ENCODE results near the gene CMTM1. TPM values are rescaled to one million over a fixed set of nuclear protein-coding genes. Genes with fewer than 3 reads are reported as not detected.

CMTM1 gene
- total and polyA plus RNA-seq, 2 experiments from 2014 or later, result 1.4 to 1.9 TPM

- Histone ChIP-seq H3K9me2 (ENCODE audit: insufficient read depth) (no peaks in the 10 kb centered on the region), H2AFZ (no peak overlapping the region), H3K4me2 (no peak overlapping the region), H3K36me3 (ENCODE audit: insufficient read depth) (no peaks in the 10 kb centered on the region), H4K20me1 (replicated peaks; ENCODE audit: insufficient read depth) (no peaks in the 10 kb centered on the region), H3F3A (replicated peaks; ENCODE audit: low read depth) (no peaks in the 10 kb centered on the region), H3K79me2 (replicated peaks; ENCODE audit: insufficient read depth) (no peaks in the 10 kb centered on the region), H3K27ac (ENCODE audit: low read depth) (no peak overlapping the region), H3K27me3 (ENCODE audit: insufficient read depth) (no peaks in the 10 kb centered on the region), H3K4me3 (no peak overlapping the region), H3K4me1 (ENCODE audit: insufficient read depth) (peaks cover 2% of the 10 kb centered on the region; the same call in 1 of the 2 replicates)
- Mint-ChIP-seq H3K27me3 (ENCODE audit: insufficient read depth, low read depth, poor library complexity) (peaks cover 6% of the 10 kb centered on the region), H3K36me3 (ENCODE audit: low read depth) (peaks cover 23% of the 10 kb centered on the region), H3K4me3 (no peak overlapping the region), H3K9me3 (no peaks in the 10 kb centered on the region; the same call in 2 of the 3 replicates), H3K27ac (no peak overlapping the region), H3K4me1 (peaks cover 25% of the 10 kb centered on the region)
- no peak for ATAC-seq
- no peak for DNase-seq (ENCODE audit: low spot score)
- TF ChIP-seq NANOG (IDR thresholded peaks at IDR 0.05; ENCODE audit: borderline replicate concordance), result no peak
- TF ChIP-seq ZNF114 (CRISPR knock-in tag; IDR thresholded peaks at IDR 0.05), result no peak
- TF ChIP-seq CTCF (conservative IDR thresholded peaks at IDR 0.05; ENCODE audit: low read depth in 2 of 2), result no peak
- TF ChIP-seq EZH2phosphoT487 (IDR thresholded peaks at IDR 0.05; ENCODE audit: unreplicated experiment), result no peak
- TF ChIP-seq CREB1 (CRISPR knock-in tag; IDR thresholded peaks at IDR 0.05; ENCODE audit: low read depth), result no peak
- TF ChIP-seq, protein P1, sequence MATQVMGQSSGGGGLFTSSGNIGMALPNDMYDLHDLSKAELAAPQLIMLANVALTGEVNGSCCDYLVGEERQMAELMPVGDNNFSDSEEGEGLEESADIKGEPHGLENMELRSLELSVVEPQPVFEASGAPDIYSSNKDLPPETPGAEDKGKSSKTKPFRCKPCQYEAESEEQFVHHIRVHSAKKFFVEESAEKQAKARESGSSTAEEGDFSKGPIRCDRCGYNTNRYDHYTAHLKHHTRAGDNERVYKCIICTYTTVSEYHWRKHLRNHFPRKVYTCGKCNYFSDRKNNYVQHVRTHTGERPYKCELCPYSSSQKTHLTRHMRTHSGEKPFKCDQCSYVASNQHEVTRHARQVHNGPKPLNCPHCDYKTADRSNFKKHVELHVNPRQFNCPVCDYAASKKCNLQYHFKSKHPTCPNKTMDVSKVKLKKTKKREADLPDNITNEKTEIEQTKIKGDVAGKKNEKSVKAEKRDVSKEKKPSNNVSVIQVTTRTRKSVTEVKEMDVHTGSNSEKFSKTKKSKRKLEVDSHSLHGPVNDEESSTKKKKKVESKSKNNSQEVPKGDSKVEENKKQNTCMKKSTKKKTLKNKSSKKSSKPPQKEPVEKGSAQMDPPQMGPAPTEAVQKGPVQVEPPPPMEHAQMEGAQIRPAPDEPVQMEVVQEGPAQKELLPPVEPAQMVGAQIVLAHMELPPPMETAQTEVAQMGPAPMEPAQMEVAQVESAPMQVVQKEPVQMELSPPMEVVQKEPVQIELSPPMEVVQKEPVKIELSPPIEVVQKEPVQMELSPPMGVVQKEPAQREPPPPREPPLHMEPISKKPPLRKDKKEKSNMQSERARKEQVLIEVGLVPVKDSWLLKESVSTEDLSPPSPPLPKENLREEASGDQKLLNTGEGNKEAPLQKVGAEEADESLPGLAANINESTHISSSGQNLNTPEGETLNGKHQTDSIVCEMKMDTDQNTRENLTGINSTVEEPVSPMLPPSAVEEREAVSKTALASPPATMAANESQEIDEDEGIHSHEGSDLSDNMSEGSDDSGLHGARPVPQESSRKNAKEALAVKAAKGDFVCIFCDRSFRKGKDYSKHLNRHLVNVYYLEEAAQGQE (IDR thresholded peaks at IDR 0.05; ENCODE audit: unreplicated experiment), result no peak
- TF ChIP-seq ZNF462 (CRISPR knock-in tag; IDR thresholded peaks at IDR 0.05), result no peak
- TF ChIP-seq EZH2 (IDR thresholded peaks at IDR 0.05; ENCODE audit: low read depth, unreplicated experiment), result no peak
- no peak for TF ChIP-seq POLR2AphosphoS5 (IDR thresholded peaks at IDR 0.05; ENCODE audit: low read depth)
- no peak for TF ChIP-seq ZNF331 (CRISPR knock-in tag; IDR thresholded peaks at IDR 0.05; ENCODE audit: low read depth)
- TF ChIP-seq, protein P2, sequence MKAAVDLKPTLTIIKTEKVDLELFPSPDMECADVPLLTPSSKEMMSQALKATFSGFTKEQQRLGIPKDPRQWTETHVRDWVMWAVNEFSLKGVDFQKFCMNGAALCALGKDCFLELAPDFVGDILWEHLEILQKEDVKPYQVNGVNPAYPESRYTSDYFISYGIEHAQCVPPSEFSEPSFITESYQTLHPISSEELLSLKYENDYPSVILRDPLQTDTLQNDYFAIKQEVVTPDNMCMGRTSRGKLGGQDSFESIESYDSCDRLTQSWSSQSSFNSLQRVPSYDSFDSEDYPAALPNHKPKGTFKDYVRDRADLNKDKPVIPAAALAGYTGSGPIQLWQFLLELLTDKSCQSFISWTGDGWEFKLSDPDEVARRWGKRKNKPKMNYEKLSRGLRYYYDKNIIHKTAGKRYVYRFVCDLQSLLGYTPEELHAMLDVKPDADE (IDR thresholded peaks at IDR 0.05), result no peak
- no peak for TF ChIP-seq JUNB (IDR thresholded peaks at IDR 0.05; ENCODE audit: unreplicated experiment)
- no peak for TF ChIP-seq STAT1 (IDR thresholded peaks at IDR 0.05; ENCODE audit: unreplicated experiment)
Measured at GRCh38 chr16:66517586-66518263, 48.5 kb upstream of the CMTM1 start.
